ENCODE results near the gene SCFD2.

Gene SCFD2

DNA sequence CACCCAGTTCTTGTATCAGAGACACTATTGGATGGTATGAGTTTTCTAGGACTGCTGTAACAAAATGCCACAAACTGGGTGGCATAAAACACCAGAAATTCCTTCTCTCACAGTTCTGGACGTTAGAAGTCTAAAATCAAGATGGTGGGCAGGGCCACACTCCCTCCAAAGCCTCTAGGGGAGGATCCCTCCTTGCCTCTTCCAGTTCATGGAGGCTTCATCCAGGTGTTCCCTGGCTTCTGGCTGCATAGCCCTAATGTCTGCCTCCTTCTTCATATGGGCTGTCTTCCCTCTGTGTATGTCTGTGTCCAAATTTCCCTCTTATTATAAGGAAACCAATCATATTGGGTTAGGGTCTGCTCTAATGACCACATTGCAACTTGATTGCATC is 542.2 kb downstream of the SCFD2 start:
- DNase-seq (ENCODE audit: low read depth): no peak
